Panc1 (cell line): ENCODE results near the gene OR1I1. TPM values are rescaled to one million over a fixed set of nuclear protein-coding genes. Genes with fewer than 3 reads are reported as not detected.

ENCODE experiments used
- ATAC-seq: fragments of 200-7000 bp; cut with Tn5 transposase; 2 replicates; pipeline ENCODE4 v1.9.1; 2020; ENCODE audit warnings: mild to moderate bottlenecking, moderate library complexity
- BruUV-seq: library from RNA; stranded (reverse); fragments of 400-500 nt; replicated peaks from 2 replicates; lab custom pipeline; 2021; lab: Mats Ljungman, UMichigan
- CTCF ChIA-PET: fragments of 300-600 bp; sonication (Branson Sonifier 250); formaldehyde crosslinking; loops from one replicate; lab custom pipeline; 2022; ENCODE audit warnings: antibody characterized with exemption; lab: Charles Lee
- POLR2A ChIA-PET: fragments of 300-600 bp; sonication (Branson Sonifier 250); formaldehyde crosslinking; loops from one replicate; lab custom pipeline; 2022; ENCODE audit warnings: antibody characterized with exemption; lab: Charles Lee
- DNase-seq: peaks from one replicate; pipeline ENCODE4 v3.0.0-alpha.2; 2010; ENCODE audit warnings: low read depth, low spot score
- H3K27ac ChIP-seq: 2 replicates; pipeline ENCODE4 v1.5.1; 2011; ENCODE audit warnings: mild to moderate bottlenecking, low read length, inconsistent platforms
- H3K27me3 ChIP-seq: fragments of 200-500 bp; sonication (Bioruptor generic); 2 replicates; pipeline ENCODE4 v1.6.0; 2014; ENCODE audit warnings: low read length, inconsistent platforms; ENCODE audit not compliant: control insufficient read depth, insufficient read depth
- H3K36me3 ChIP-seq: fragments of 200-500 bp; sonication (Bioruptor generic); 2 replicates; pipeline ENCODE4 v1.5.1; 2014; ENCODE audit warnings: inconsistent platforms, mild to moderate bottlenecking, low read length, moderate library complexity; ENCODE audit not compliant: control insufficient read depth, insufficient read depth
- H3K4me1 ChIP-seq: 2 replicates; pipeline ENCODE4 v1.5.1; 2011; ENCODE audit warnings: inconsistent platforms, mild to moderate bottlenecking, low read length, moderate library complexity; ENCODE audit not compliant: control insufficient read depth, insufficient read depth
- H3K4me3 ChIP-seq, 2 experiments: 2 replicates each; pipeline ENCODE4 v1.5.1; 2011 to 2012; ENCODE audit warnings: low read depth in 2 of 2, low read length in 2 of 2, mild to moderate bottlenecking in 2 of 2, inconsistent platforms in 1 of 2, moderate library complexity in 1 of 2
- H3K9me3 ChIP-seq: fragments of 200-500 bp; sonication (Bioruptor generic); 2 replicates; pipeline ENCODE4 v1.5.1; 2014; ENCODE audit warnings: low read depth, mild to moderate bottlenecking, inconsistent platforms, low read length, moderate library complexity; ENCODE audit not compliant: control insufficient read depth, insufficient read depth
- CTCF ChIP-seq: fragments of 450-650 bp; IDR thresholded peaks from 2 replicates; pipeline ENCODE4 v1.5.1; 2017; ENCODE audit warnings: mild to moderate bottlenecking
- POLR2AphosphoS5 ChIP-seq: IDR thresholded peaks from 2 replicates; pipeline ENCODE4 v1.6.1; 2012; ENCODE audit warnings: mild to moderate bottlenecking, low read depth, low read length, moderate library complexity
- REST ChIP-seq, 2 experiments: IDR thresholded peaks; 2 replicates each; pipeline ENCODE4 v1.6.1; 2011 to 2012; ENCODE audit warnings: low read depth in 2 of 2, control low read depth in 1 of 2, low read length in 1 of 2, mild to moderate bottlenecking in 1 of 2, moderate library complexity in 1 of 2; ENCODE audit not compliant: insufficient read depth in 1 of 2
- SIN3A ChIP-seq: IDR thresholded peaks from 2 replicates; pipeline ENCODE4 v1.6.1; 2012; ENCODE audit warnings: low read depth, mild to moderate bottlenecking, low read length, moderate library complexity, borderline replicate concordance; ENCODE audit not compliant: insufficient read depth
- TCF7L2 ChIP-seq: IDR thresholded peaks from 2 replicates; pipeline ENCODE4 v1.6.1; 2011; ENCODE audit warnings: mild to moderate bottlenecking, low read depth, low read length, inconsistent platforms
- in situ Hi-C: cut with HindIII; loops from 2 replicates; pipeline ENCODE4 v1.10.0; 2016; ENCODE audit warnings: low sequenced_read_pairs, low pct_unique_long_range_greater_than_20kb
- intact Hi-C: fragments of 100-400 bp; cut with micrococcal nuclease; formaldehyde crosslinking; loops from one replicate; pipeline ENCODE4 v1.10.0; 2022; ENCODE audit not compliant: unreplicated experiment
- total RNA-seq: library from RNA; stranded (reverse); gene quantifications from one replicate; pipeline ENCODE4 v1.2.1, GENCODE V29; 2021; ENCODE audit not compliant: unreplicated experiment

OR1I1 gene
- total RNA-seq, 1 experiment from 2014 or later: not detected

DNA sequence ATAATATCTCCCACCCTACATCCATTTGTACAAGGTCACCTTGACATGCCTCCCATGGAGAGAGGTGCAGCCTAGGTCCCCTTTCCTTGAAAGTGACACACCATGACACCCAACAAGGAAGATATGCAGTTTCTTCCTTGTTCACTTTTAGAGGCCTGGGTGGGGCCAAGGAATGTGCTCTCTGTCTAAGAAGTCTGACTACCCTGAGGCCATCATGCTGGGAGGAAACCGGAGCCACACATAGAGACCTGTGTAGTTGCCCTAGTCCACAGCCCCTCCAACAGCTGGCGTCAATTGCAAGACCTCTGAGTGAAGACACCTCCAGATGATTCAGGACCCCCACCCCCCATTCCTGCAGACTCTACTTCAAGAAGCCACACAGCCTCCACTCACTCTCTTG, 36.2 kb downstream of the OR1I1 start:
- no peaks in the 10 kb centered on the region for H3K27me3 ChIP-seq
- ATAC-seq (no peak), DNase-seq (no peak)
- no peak overlapping the region for H3K4me3 ChIP-seq
- no peaks in the 10 kb centered on the region for H3K36me3 ChIP-seq
- ChIA-PET CTCF (no interaction called here), POLR2A (no interaction called here)
- H3K27ac ChIP-seq: no peak overlapping the region
- in situ Hi-C loops: no loop called here
- H3K9me3 ChIP-seq: no peaks in the 10 kb centered on the region
- BruUV-seq: no TSS peak
- intact Hi-C loops: no loop called here
- no peaks in the 10 kb centered on the region for H3K4me1 ChIP-seq
- TF ChIP-seq TCF7L2 (no peak), REST (IDR thresholded peaks at IDR 0.05; ENCODE audit: insufficient read depth in 1 of 2, low read depth in 2 of 2, low read length in 1 of 2) (no peak), SIN3A (no peak), CTCF (no peak), POLR2AphosphoS5 (no peak)

GRCh38 chr19:15118789-15119494, 36.9 kb downstream of the OR1I1 start:
- in situ Hi-C loops: no loop called here

More at GRCh38 chr19:15118789-15119494, 36.9 kb downstream of the OR1I1 start:
- no peak overlapping the region for H3K4me3 ChIP-seq
- POLR2A ChIA-PET: no interaction called here
- TF ChIP-seq SIN3A (no peak), POLR2AphosphoS5 (no peak), TCF7L2 (no peak), CTCF (no peak), REST (IDR thresholded peaks at IDR 0.05; ENCODE audit: insufficient read depth in 1 of 2, low read depth in 2 of 2, low read length in 1 of 2) (no peak)
- no peaks in the 10 kb centered on the region for H3K9me3 ChIP-seq
- intact Hi-C loops: no loop called here
- ATAC-seq (no peak), DNase-seq (no peak)
- H3K27me3 ChIP-seq: no peaks in the 10 kb centered on the region
- peaks cover 2% of the 10 kb centered on the region; the same call in 1 of the 2 replicates for H3K4me1 ChIP-seq
- H3K27ac ChIP-seq: no peak overlapping the region
- BruUV-seq: no TSS peak
- H3K36me3 ChIP-seq: no peaks in the 10 kb centered on the region
- CTCF ChIA-PET: no interaction called here
